Tibial nerve (tissue), 4 donors: ENCODE data around the gene SYCE1L. TPM values are rescaled to one million over a fixed set of nuclear protein-coding genes. Genes with fewer than 3 reads are reported as not detected.

ENCODE experiments used
- DNase-seq, 2 donors: peaks; one replicate each; pipeline ENCODE4 v3.0.0-alpha.2; 2019; ENCODE audit warnings: low spot score in 2 of 2
- H3K27ac ChIP-seq, 4 donors: fragments of 200-600 bp; sonication (generic) in 3 of 4; one replicate each; pipeline ENCODE4 v1.5.1; 2017 to 2019; ENCODE audit warnings: mild to moderate bottlenecking in 1 of 4
- H3K27me3 ChIP-seq, 2 donors: fragments of 200-600 bp; sonication (generic) in 1 of 2; one replicate each; pipeline versions ENCODE4 v1.5.1 to v1.6.0; 2017 to 2019
- H3K36me3 ChIP-seq, 3 donors: fragments of 200-600 bp; sonication (generic); one replicate each; pipeline ENCODE4 v1.5.1; 2018 to 2019
- H3K4me1 ChIP-seq, 4 donors: fragments of 200-600 bp; sonication (generic) in 3 of 4; one replicate each; pipeline ENCODE4 v1.5.1; 2017 to 2019
- H3K4me3 ChIP-seq, 4 donors: fragments of 200-600 bp; sonication (generic) in 3 of 4; one replicate each; pipeline ENCODE4 v1.5.1; 2017 to 2019; ENCODE audit warnings: mild to moderate bottlenecking in 1 of 4, moderate library complexity in 1 of 4
- H3K9me3 ChIP-seq, 4 donors: fragments of 200-600 bp; sonication (generic) in 3 of 4; one replicate each; pipeline ENCODE4 v1.5.1; 2017 to 2019
- CTCF ChIP-seq, 5 experiments: fragments of 200-600 bp in 3 of 5; fragments of 450-650 bp in 2 of 5; sonication (generic) in 3 of 5; IDR thresholded peaks; one replicate each; pipeline ENCODE4 v1.5.1; 2016 to 2019; ENCODE audit warnings: antibody characterized with exemption in 5 of 5, mild to moderate bottlenecking in 3 of 5, moderate library complexity in 2 of 5
- EP300 ChIP-seq, 2 donors: sonication (generic); formaldehyde crosslinking; IDR thresholded peaks; one replicate each; pipeline ENCODE4 v1.6.1; 2017; ENCODE audit warnings: antibody characterized with exemption in 2 of 2, mild to moderate bottlenecking in 1 of 2
- POLR2A ChIP-seq, 2 donors: fragments of 450-650 bp; IDR thresholded peaks; one replicate each; pipeline ENCODE4 v1.6.1; 2017; ENCODE audit warnings: antibody characterized with exemption in 2 of 2, mild to moderate bottlenecking in 2 of 2, moderate library complexity in 2 of 2
- whole genome bisulfite sequencing, 2 donors: methylation state at CpG; one replicate each; pipeline ENCODE4 v1.1.5; 2018; 5-methylcytosine and 5-hydroxymethylcytosine counted together
- total RNA-seq, 4 donors: library from RNA; depleted of rRNA; stranded (reverse); fragments of >200 nt; gene quantifications; one replicate each; pipeline ENCODE4 v1.1.0, GENCODE V29; 2016

The SYCE1L gene
- total RNA-seq, 4 donors from 2014 or later, result 4.8 TPM; not detected in 3

GRCh38 chr16:77212741-77213541 is 13.7 kb downstream of the SYCE1L start:
- peak overlapping the region in 3 of 4 donors; percentile 70 to 75 (median 72) for H3K27ac ChIP-seq
- peak in 1 of 2 donors; percentile 40 for DNase-seq
- peak in 1 of 2 donors; percentile 12 for TF ChIP-seq POLR2A (IDR thresholded peaks at IDR 0.05)
- no peak for TF ChIP-seq EP300 (IDR thresholded peaks at IDR 0.05)

GRCh38 chr16:77213542-77214106 is 14.4 kb downstream of the SYCE1L start:
- H3K4me1 ChIP-seq, result peaks cover 0 to 20% (median 2%) of the 10 kb centered on the region in 4 donors
- H3K4me3 ChIP-seq, result no peak overlapping the region
- TF ChIP-seq CTCF (IDR thresholded peaks at IDR 0.05) (no peak), POLR2A (IDR thresholded peaks at IDR 0.05) (no peak), EP300 (IDR thresholded peaks at IDR 0.05) (no peak)
- no peak overlapping the region for H3K27ac ChIP-seq
- DNase-seq, result no peak
- no peaks in the 10 kb centered on the region for H3K9me3 ChIP-seq
- peaks cover 0 to under 1% (median 0%) of the 10 kb centered on the region in 3 donors for H3K36me3 ChIP-seq
- peaks cover 0 to 13% of the 10 kb centered on the region in 2 donors for H3K27me3 ChIP-seq
- 81 to 84% methylated on average over 14 to 15 of the region's 15 CpGs for WGBS, 2 donors

More at GRCh38 chr16:77212741-77213541, 13.7 kb downstream of the SYCE1L start:
- peak overlapping the region; percentile 36 to 71 (median 64) for H3K4me3 ChIP-seq
- 23 to 26% methylated on average over 34 to 44 of the region's 62 CpGs for WGBS, 2 donors
- H3K4me1 ChIP-seq, result peaks cover 0 to 20% (median 2%) of the 10 kb centered on the region in 4 donors
- no peaks in the 10 kb centered on the region for H3K9me3 ChIP-seq
- peaks cover 0 to 13% of the 10 kb centered on the region in 2 donors for H3K27me3 ChIP-seq
- peaks cover 0 to 7% (median 0%) of the 10 kb centered on the region in 3 donors for H3K36me3 ChIP-seq

- TF ChIP-seq EP300 (IDR thresholded peaks at IDR 0.05) (no peak), POLR2A (IDR thresholded peaks at IDR 0.05) (no peak), CTCF (IDR thresholded peaks at IDR 0.05) (no peak)
- DNase-seq, result no peak
- Histone ChIP-seq H3K27ac (no peak overlapping the region), H3K4me1 (peaks cover 0 to 20% (median 2%) of the 10 kb centered on the region in 4 donors), H3K9me3 (no peaks in the 10 kb centered on the region), H3K4me3 (no peak overlapping the region), H3K36me3 (no peaks in the 10 kb centered on the region), H3K27me3 (peaks cover 0 to 13% of the 10 kb centered on the region in 2 donors)
- WGBS, 2 donors, result 87 to 99% methylated on average over 11 to 12 of the region's 12 CpGs
Observed at GRCh38 chr16:77214411-77215138, 15.4 kb downstream of the SYCE1L start.

- Histone ChIP-seq H3K4me1 (no peaks in the 10 kb centered on the region), H3K4me3 (no peak overlapping the region), H3K27ac (no peak overlapping the region), H3K27me3 (no peaks in the 10 kb centered on the region), H3K9me3 (no peaks in the 10 kb centered on the region), H3K36me3 (no peaks in the 10 kb centered on the region)
- DNase-seq, result no peak
- WGBS, 2 donors, result 93% methylated on average over 3 of the region's 3 CpGs
- TF ChIP-seq CTCF (IDR thresholded peaks at IDR 0.05) (no peak), EP300 (IDR thresholded peaks at IDR 0.05) (no peak), POLR2A (IDR thresholded peaks at IDR 0.05) (no peak)
Observed at GRCh38 chr16:77219437-77219836, 20.2 kb downstream of the SYCE1L start.

DNA sequence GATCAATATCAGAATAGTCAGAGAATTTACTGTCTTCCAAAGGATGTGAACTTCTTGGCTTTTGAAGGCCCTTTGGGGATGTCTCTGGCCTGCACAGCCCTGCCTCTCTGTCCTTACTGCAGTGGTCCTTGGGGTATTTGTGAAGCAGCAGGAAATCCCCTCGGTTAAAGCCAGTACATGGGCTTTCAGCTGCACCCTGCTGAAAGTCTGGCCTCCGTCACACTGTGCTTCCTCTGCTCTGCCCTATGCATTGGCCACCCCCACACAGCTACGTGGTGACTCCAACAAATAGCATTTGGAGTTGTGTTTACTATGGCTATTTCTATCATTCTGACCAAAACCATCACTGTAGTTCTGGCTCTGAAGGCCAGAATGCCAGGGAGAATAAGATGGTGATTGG is 21.2 kb downstream of the SYCE1L start:
- WGBS, 2 donors, result 44 to 47% methylated on average over 3 of the region's 3 CpGs
- Histone ChIP-seq H3K36me3 (no peaks in the 10 kb centered on the region), H3K4me3 (no peak overlapping the region), H3K9me3 (no peaks in the 10 kb centered on the region), H3K27ac (no peak overlapping the region), H3K4me1 (no peaks in the 10 kb centered on the region), H3K27me3 (no peaks in the 10 kb centered on the region)
- TF ChIP-seq CTCF (IDR thresholded peaks at IDR 0.05) (no peak), POLR2A (IDR thresholded peaks at IDR 0.05) (no peak), EP300 (IDR thresholded peaks at IDR 0.05) (no peak)
- DNase-seq, result no peak
